ENCODE data around the gene CACNA1D. TPM values are rescaled to one million over a fixed set of nuclear protein-coding genes. Genes with fewer than 3 reads are reported as not detected.

The CACNA1D gene
- total RNA-seq, 4 donors from 2014 or later: 0.75 to 2.5 (median 1.2) TPM

DNA sequence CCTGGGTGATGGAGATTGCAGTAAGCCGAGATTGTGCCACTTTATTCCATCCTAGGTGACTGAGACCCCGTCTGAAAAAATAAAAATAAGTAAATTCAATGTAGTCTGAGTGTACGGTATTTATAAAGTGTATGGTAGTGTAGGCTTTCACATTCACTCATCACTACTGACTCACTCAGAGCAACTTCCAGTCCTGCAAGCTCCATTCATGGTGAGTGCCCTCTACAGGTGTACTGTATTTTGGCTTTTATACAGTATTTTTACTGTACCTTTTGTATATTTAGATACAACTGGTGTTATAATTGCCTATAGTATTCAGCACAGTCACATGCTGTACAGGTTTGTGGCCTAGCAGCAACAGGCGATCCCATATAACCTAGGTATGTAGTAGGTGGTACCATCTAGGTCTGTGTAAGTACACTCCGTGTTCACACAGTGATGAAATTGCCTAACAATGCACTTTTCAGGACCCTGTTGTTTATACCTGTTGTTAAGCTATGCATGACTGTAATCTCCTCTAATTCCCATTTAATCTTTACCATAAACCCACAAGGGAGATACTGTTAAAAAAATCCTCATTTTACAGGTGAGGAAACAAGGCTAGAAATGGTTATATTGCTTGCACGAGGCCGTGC, 19.3 kb downstream of the CACNA1D start:
- Histone ChIP-seq H3K36me3 (no peaks in the 10 kb centered on the region), H3K27me3 (no peaks in the 10 kb centered on the region), H3K4me3 (no peak overlapping the region), H3K27ac (replicated peaks in 1 of 4) (no peak overlapping the region), H3K9me3 (no peaks in the 10 kb centered on the region), H3K4me1 (peaks cover 0 to 12% (median 9%) of the 10 kb centered on the region in 4 donors)
- WGBS: 96% methylated on average over 7 of the region's 7 CpGs
- intact Hi-C loops (cut with DNase I): no loop called here
- no peak for DNase-seq (ENCODE audit: extremely low spot score)
- TF ChIP-seq EP300 (IDR thresholded peaks at IDR 0.05): no peak
- TF ChIP-seq POLR2AphosphoS5 (IDR thresholded peaks at IDR 0.05): no peak
- TF ChIP-seq POLR2A (IDR thresholded peaks at IDR 0.05; ENCODE audit: low read depth): no peak
- TF ChIP-seq, protein P1, sequence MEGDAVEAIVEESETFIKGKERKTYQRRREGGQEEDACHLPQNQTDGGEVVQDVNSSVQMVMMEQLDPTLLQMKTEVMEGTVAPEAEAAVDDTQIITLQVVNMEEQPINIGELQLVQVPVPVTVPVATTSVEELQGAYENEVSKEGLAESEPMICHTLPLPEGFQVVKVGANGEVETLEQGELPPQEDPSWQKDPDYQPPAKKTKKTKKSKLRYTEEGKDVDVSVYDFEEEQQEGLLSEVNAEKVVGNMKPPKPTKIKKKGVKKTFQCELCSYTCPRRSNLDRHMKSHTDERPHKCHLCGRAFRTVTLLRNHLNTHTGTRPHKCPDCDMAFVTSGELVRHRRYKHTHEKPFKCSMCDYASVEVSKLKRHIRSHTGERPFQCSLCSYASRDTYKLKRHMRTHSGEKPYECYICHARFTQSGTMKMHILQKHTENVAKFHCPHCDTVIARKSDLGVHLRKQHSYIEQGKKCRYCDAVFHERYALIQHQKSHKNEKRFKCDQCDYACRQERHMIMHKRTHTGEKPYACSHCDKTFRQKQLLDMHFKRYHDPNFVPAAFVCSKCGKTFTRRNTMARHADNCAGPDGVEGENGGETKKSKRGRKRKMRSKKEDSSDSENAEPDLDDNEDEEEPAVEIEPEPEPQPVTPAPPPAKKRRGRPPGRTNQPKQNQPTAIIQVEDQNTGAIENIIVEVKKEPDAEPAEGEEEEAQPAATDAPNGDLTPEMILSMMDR (IDR thresholded peaks at IDR 0.05): no peak

DNA sequence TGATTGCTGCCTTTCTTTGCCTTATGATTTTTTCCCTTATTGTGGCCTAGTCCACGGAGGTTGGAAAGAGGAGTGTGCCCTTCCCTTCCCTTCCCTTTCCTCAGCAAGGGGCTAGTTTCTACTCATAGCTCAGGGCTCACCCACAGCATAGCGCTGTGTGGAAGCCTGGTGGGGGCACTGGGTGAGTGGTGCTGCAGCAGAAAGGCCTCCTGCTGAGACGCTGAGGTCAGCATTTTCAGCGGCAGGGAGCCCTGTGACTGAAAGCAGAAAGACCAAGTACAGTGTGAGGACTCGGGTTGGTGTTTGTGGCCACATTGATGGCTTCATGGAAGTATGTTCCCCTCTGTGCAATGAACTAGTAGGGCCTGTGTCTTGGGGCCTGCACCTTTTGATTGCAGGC, 21.9 kb downstream of the CACNA1D start:
- DNase-seq (ENCODE audit: extremely low spot score): no peak
- Histone ChIP-seq H3K36me3 (no peaks in the 10 kb centered on the region), H3K4me3 (no peak overlapping the region), H3K27me3 (no peaks in the 10 kb centered on the region), H3K9me3 (no peaks in the 10 kb centered on the region), H3K27ac (replicated peaks in 1 of 4) (no peak overlapping the region), H3K4me1 (peaks cover 0 to 21% (median 17%) of the 10 kb centered on the region in 4 donors)
- intact Hi-C loops (cut with DNase I): no loop called here
- TF ChIP-seq POLR2A (IDR thresholded peaks at IDR 0.05; ENCODE audit: low read depth): no peak
- TF ChIP-seq POLR2AphosphoS5 (IDR thresholded peaks at IDR 0.05): no peak
- TF ChIP-seq EP300 (IDR thresholded peaks at IDR 0.05): no peak
- TF ChIP-seq, protein P1 (IDR thresholded peaks at IDR 0.05): no peak
- WGBS: 88% methylated on average over 5 of the region's 5 CpGs

DNA sequence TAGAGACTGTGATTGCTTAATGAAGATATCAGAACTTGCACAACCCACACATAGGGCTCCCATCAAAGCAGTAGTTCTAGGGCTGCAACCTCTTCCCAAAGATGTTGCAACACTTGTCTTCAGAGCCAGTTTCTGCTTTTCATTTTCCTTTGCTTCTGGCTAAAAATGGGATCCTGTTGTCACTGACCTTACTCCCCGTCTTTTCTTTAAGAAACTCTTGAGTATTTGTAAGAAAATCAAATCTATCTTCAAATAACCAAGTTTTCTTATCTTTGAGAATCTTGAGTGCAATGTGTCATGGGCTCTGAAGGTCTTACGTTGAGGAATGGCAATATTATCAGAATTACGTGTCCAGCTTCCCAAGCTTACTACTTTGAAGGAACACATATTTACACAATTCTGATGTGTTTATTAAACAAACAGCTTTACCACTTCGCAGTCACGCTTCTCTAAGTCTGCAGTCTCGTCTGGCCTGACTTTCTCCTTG, 24.1 kb downstream of the CACNA1D start:
- Histone ChIP-seq H3K4me1 (peaks cover 0 to 24% (median 20%) of the 10 kb centered on the region in 4 donors), H3K36me3 (no peaks in the 10 kb centered on the region), H3K9me3 (no peaks in the 10 kb centered on the region), H3K4me3 (no peak overlapping the region), H3K27ac (replicated peaks in 1 of 4) (peak overlapping the region; percentile 7 to 47 (median 28)), H3K27me3 (no peaks in the 10 kb centered on the region)
- TF ChIP-seq POLR2A (IDR thresholded peaks at IDR 0.05; ENCODE audit: low read depth) (no peak), EP300 (IDR thresholded peaks at IDR 0.05) (no peak), POLR2AphosphoS5 (IDR thresholded peaks at IDR 0.05) (no peak)
- TF ChIP-seq, protein P1 (IDR thresholded peaks at IDR 0.05): no peak
- no peak for DNase-seq (ENCODE audit: extremely low spot score)
- 33% methylated on average over 6 of the region's 6 CpGs for WGBS
- intact Hi-C loops (cut with DNase I): no loop called here

DNA sequence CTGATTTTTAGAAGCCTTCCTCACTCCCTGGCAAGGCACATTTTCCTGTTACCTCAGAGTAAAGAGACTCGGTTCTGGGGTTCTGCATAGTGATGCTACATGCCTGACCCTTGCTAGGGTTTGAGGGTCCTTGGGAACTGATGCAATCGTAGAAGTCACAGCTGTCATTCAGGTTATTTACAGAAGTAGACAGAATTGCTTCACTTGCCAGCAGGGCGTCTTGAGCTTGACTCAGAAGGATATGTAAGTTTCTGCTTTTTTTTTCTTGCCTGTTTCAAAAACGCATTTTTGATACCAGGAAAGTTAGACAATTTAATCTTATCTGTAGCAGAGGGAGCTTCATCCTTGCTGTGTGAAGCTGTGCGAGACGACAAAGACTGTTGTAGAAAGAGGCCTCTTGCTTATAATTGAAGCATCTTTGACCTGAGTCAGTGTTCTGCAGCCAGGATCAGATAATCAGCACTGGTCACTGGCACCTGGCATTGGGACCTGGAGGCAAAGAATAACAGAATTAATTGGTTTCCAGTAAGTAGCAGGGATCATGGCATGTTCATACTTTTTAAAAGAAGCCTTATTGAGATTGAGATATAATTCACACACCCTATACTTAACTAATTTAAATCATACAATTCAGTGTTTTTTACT, 24.8 kb downstream of the CACNA1D start:
- H3K4me3 ChIP-seq: no peak overlapping the region
- TF ChIP-seq, protein P1 (IDR thresholded peaks at IDR 0.05): no peak
- TF ChIP-seq POLR2AphosphoS5 (IDR thresholded peaks at IDR 0.05) (no peak), EP300 (IDR thresholded peaks at IDR 0.05) (no peak), POLR2A (IDR thresholded peaks at IDR 0.05; ENCODE audit: low read depth) (no peak)
- no peak for DNase-seq (ENCODE audit: extremely low spot score)
- 65% methylated on average over 6 of the region's 6 CpGs for WGBS
- H3K9me3 ChIP-seq: no peaks in the 10 kb centered on the region
- no peaks in the 10 kb centered on the region for H3K36me3 ChIP-seq
- no peaks in the 10 kb centered on the region for H3K27me3 ChIP-seq
- peak overlapping the region; percentile 7 to 47 (median 28) for H3K27ac ChIP-seq (replicated peaks in 1 of 4)
- intact Hi-C loops (cut with DNase I): no loop called here
- H3K4me1 ChIP-seq: peaks cover 0 to 30% (median 26%) of the 10 kb centered on the region in 4 donors

Data from esophagus muscularis mucosa (tissue), 4 donors.